ENCODE data around the gene DMD. TPM values are rescaled to one million over a fixed set of nuclear protein-coding genes. Genes with fewer than 3 reads are reported as not detected.

The DMD gene
- total RNA-seq, 1 donor from 2014 or later, result 116 TPM

GRCh38 chrX:32894679-32895078 lies 316.7 kb downstream of the DMD start:
- ATAC-seq (no peak), DNase-seq (ENCODE audit: missing footprints) (no peak)
- intact Hi-C loops (cut with DNase I), result no loop called here

GRCh38 chrX:32893751-32894150 lies 317.6 kb downstream of the DMD start:
- intact Hi-C loops (cut with DNase I), result no loop called here
- DNase-seq (ENCODE audit: missing footprints) (no peak), ATAC-seq (no peak)

GRCh38 chrX:32877592-32877991 lies 333.8 kb downstream of the DMD start:
- intact Hi-C loops (cut with DNase I), result no loop called here
- ATAC-seq (no peak), DNase-seq (ENCODE audit: missing footprints) (no peak)

GRCh38 chrX:32874839-32875238 lies 336.5 kb downstream of the DMD start:
- ATAC-seq, result no peak
- intact Hi-C loops (cut with DNase I), result no loop called here

GRCh38 chrX:32873786-32874185 lies 337.6 kb downstream of the DMD start:
- ATAC-seq (no peak), DNase-seq (ENCODE audit: missing footprints) (no peak)
- intact Hi-C loops (cut with DNase I), result no loop called here

More at GRCh38 chrX:32874839-32875238, 336.5 kb downstream of the DMD start:
- DNase-seq (ENCODE audit: missing footprints), result no peak

- DNase-seq (ENCODE audit: missing footprints), result no peak
- ATAC-seq, result no peak
- intact Hi-C loops (cut with DNase I), result no loop called here
These were observed 339.7 kb downstream of the DMD start for GRCh38 chrX:32871636-32872035.

- no peak for ATAC-seq
- intact Hi-C loops (cut with DNase I), result no loop called here
- DNase-seq (ENCODE audit: missing footprints), result no peak
These were observed 342.8 kb downstream of the DMD start for GRCh38 chrX:32868524-32868895.

GRCh38 chrX:32867781-32868523 lies 343.4 kb downstream of the DMD start:
- intact Hi-C loops (cut with DNase I), result no loop called here
- ATAC-seq (no peak), DNase-seq (ENCODE audit: missing footprints) (peak; percentile 46)

GRCh38 chrX:32852203-32852602 lies 359.1 kb downstream of the DMD start:
- DNase-seq (ENCODE audit: missing footprints) (no peak), ATAC-seq (no peak)
- intact Hi-C loops (cut with DNase I), result no loop called here

- no peak for DNase-seq (ENCODE audit: missing footprints)
- intact Hi-C loops (cut with DNase I), result no loop called here
- ATAC-seq, result no peak
These were observed 359.8 kb downstream of the DMD start for GRCh38 chrX:32851556-32851955.

GRCh38 chrX:32847921-32848320 lies 363.4 kb downstream of the DMD start:
- intact Hi-C loops (cut with DNase I), result no loop called here
- DNase-seq (ENCODE audit: missing footprints), result no peak
- no peak for ATAC-seq

GRCh38 chrX:32842053-32842452 lies 369.3 kb downstream of the DMD start:
- ATAC-seq, result no peak

GRCh38 chrX:32839781-32840180 lies 371.6 kb downstream of the DMD start:
- ATAC-seq (no peak), DNase-seq (ENCODE audit: missing footprints) (no peak)
- intact Hi-C loops (cut with DNase I), result no loop called here

More at GRCh38 chrX:32842053-32842452, 369.3 kb downstream of the DMD start:
- intact Hi-C loops (cut with DNase I), result no loop called here
- no peak for DNase-seq (ENCODE audit: missing footprints)

GRCh38 chrX:32825009-32825408 lies 386.3 kb downstream of the DMD start:
- intact Hi-C loops (cut with DNase I), result no loop called here
- ATAC-seq, result no peak
- no peak for DNase-seq (ENCODE audit: missing footprints)

GRCh38 chrX:32804034-32804433 lies 407.3 kb downstream of the DMD start:
- DNase-seq (ENCODE audit: missing footprints) (no peak), ATAC-seq (no peak)
- intact Hi-C loops (cut with DNase I), result no loop called here

GRCh38 chrX:32798990-32799389 lies 412.4 kb downstream of the DMD start:
- intact Hi-C loops (cut with DNase I), result no loop called here
- no peak for ATAC-seq
- no peak for DNase-seq (ENCODE audit: missing footprints)

GRCh38 chrX:32788936-32789335 lies 422.4 kb downstream of the DMD start:
- ATAC-seq (no peak), DNase-seq (ENCODE audit: missing footprints) (no peak)
- intact Hi-C loops (cut with DNase I), result no loop called here

GRCh38 chrX:32780109-32780508 lies 431.2 kb downstream of the DMD start:
- intact Hi-C loops (cut with DNase I), result no loop called here
- ATAC-seq (no peak), DNase-seq (ENCODE audit: missing footprints) (no peak)

GRCh38 chrX:32778965-32779364 lies 432.4 kb downstream of the DMD start:
- intact Hi-C loops (cut with DNase I), result no loop called here
- ATAC-seq (no peak), DNase-seq (ENCODE audit: missing footprints) (no peak)

- intact Hi-C loops (cut with DNase I), result no loop called here
- ATAC-seq, result no peak
- DNase-seq (ENCODE audit: missing footprints), result no peak
These were observed 436.4 kb downstream of the DMD start for GRCh38 chrX:32774966-32775365.

GRCh38 chrX:32749070-32749469 lies 462.3 kb downstream of the DMD start:
- no peak for DNase-seq (ENCODE audit: missing footprints)
- no peak for ATAC-seq
- intact Hi-C loops (cut with DNase I), result no loop called here
